ENCODE results near the gene GAD1. TPM values are rescaled to one million over a fixed set of nuclear protein-coding genes. Genes with fewer than 3 reads are reported as not detected.

The GAD1 gene
- total and polyA plus RNA-seq, 2 of the 8 experiments (the other 6 are each of a cell fraction or from before 2014, with no cell fraction given) = 0.65 to 1.0 TPM

GRCh38 chr2:170819680-170820664 is 3.3 kb downstream of the GAD1 start:
- Histone ChIP-seq H4K91ac (replicated peaks; ENCODE audit: insufficient read length, low read length) (no peak overlapping the region), H3K23me2 (ENCODE audit: low read depth, low read length) (peaks cover 39% of the 10 kb centered on the region), H3K4ac (replicated peaks; ENCODE audit: insufficient read length, low read depth, low read length) (no peak overlapping the region), H4K20me1 (replicated peaks in 1 of 2; ENCODE audit: control insufficient read depth in 1 of 2, insufficient read depth in 2 of 2, low read length in 2 of 2) (peaks cover 0 to 5% of the 10 kb centered on the region in 2 experiments), H3K27ac (ENCODE audit: low read depth, low read length) (no peak overlapping the region), H3K36me3 (ENCODE audit: control insufficient read depth in 2 of 4, insufficient read depth in 4 of 4, low read length in 3 of 4) (no peaks in the 10 kb centered on the region; a peak in 1 of 8 replicates), H3K79me1 (ENCODE audit: low read depth, low read length) (no peaks in the 10 kb centered on the region), H2AFZ (ENCODE audit: low read length) (no peak overlapping the region), H2AK5ac (ENCODE audit: low read depth, low read length) (no peak overlapping the region), H3K4me3 (ENCODE audit: extremely low read depth in 1 of 4, insufficient read depth in 2 of 4, low read depth in 3 of 4, low read length in 4 of 4) (peak overlapping the region in 2 of 4 experiments; percentile 3 to 64; a peak in 5 of 8 replicates), H3K23ac (ENCODE audit: insufficient read length) (no peak overlapping the region), H4K5ac (ENCODE audit: insufficient read length, low read depth, low read length) (no peak overlapping the region), H3K4me1 (replicated peaks in 1 of 4; ENCODE audit: control insufficient read depth in 3 of 4, insufficient read depth in 4 of 4, low read length in 3 of 4) (peaks cover 8 to 67% (median 36%) of the 10 kb centered on the region in 4 experiments), H3K14ac (ENCODE audit: insufficient read length) (no peak overlapping the region), H2BK15ac (ENCODE audit: low read length) (no peak overlapping the region), H3K27me3 (replicated peaks in 1 of 4; ENCODE audit: control insufficient read depth in 3 of 4, extremely low read depth in 1 of 4, insufficient read depth in 3 of 4, low read length in 3 of 4) (peaks cover 80 to 100% (median 95%) of the 10 kb centered on the region in 4 experiments), H3K9ac (replicated peaks in 1 of 4; ENCODE audit: extremely low read depth in 1 of 4, low read depth in 3 of 4, low read length in 3 of 4) (no peak overlapping the region), H2BK20ac (ENCODE audit: low read length) (peak overlapping the region; percentile 53; the same call in 1 of the 2 replicates), H3K9me3 (ENCODE audit: insufficient read depth in 2 of 2, low read depth in 1 of 2, low read length in 1 of 2) (no peaks in the 10 kb centered on the region), H3K18ac (ENCODE audit: extremely low read depth, low read length) (no peak overlapping the region; the same call in 1 of the 2 replicates), H3K4me2 (ENCODE audit: insufficient read depth in 1 of 2, low read depth in 2 of 2, low read length in 2 of 2) (peak overlapping the region; percentile 76 to 99), H3K79me2 (ENCODE audit: control insufficient read depth in 1 of 2, insufficient read depth in 2 of 2, low read length in 2 of 2) (no peaks in the 10 kb centered on the region), H2BK120ac (replicated peaks; ENCODE audit: low read depth, low read length) (no peak overlapping the region), H2BK12ac (ENCODE audit: low read depth, low read length) (peak overlapping the region; percentile 68; the same call in 1 of the 2 replicates), H2BK5ac (ENCODE audit: low read depth, low read length) (no peak overlapping the region), H4K8ac (ENCODE audit: extremely low read depth, insufficient read depth, low read length) (no peak overlapping the region; the same call in 1 of the 2 replicates), H3K56ac (replicated peaks; ENCODE audit: insufficient read length, low read depth, low read length) (no peak overlapping the region)
- 2% methylated on average over 35 of the region's 45 CpGs; no CpG with 5 or more reads in 1 of the 2 experiments for WGBS, 2 experiments (ENCODE audit: extremely low coverage in 1 of 2, insufficient coverage in 1 of 2, insufficient read length in 1 of 2, insufficient replicate concordance in 2 of 2, low coverage in 1 of 2, low lambda C conversion rate in 2 of 2, missing lambda C conversion rate in 1 of 2)
- DNase-seq (ENCODE audit: low read depth in 1 of 2, low spot score in 2 of 2) = peak in 1 of 2 experiments; percentile 79
- ChIA-PET CTCF (ENCODE audit: partially characterized antibody) (interaction anchor here (0.5 to 1.3 kb wide), 6 partner anchors 53 to 1455 kb away, joined by 3 to 7 read pairs (median 3); no protein-coding TSS in a partner anchor), POLR2A (ENCODE audit: partially characterized antibody) (interaction anchor here (1.9 kb wide), 1 partner anchor 25 kb away, joined by 5 read pairs; no protein-coding TSS in a partner anchor)
- no peak for FAIRE-seq
- TF ChIP-seq RNF2 (IDR thresholded peaks at IDR 0.05; ENCODE audit: borderline replicate concordance, low read depth, low read length, missing control alignments, poor library complexity, severe bottlenecking) (peak; percentile 71), RAD21 (IDR thresholded peaks at IDR 0.05 in 1 of 2, conservative IDR thresholded peaks at IDR 0.05 in 1 of 2; ENCODE audit: low read depth in 2 of 2, low read length in 2 of 2) (no peak), EZH2 (IDR thresholded peaks at IDR 0.05; ENCODE audit: low read depth, low read length, severe bottlenecking) (peak; percentile 84), YY1 (IDR thresholded peaks at IDR 0.05; ENCODE audit: low read depth, low read length) (no peak), KDM4A (IDR thresholded peaks at IDR 0.05; ENCODE audit: low read depth, low read length, severe bottlenecking) (peak; percentile 67), USF2 (IDR thresholded peaks at IDR 0.05; ENCODE audit: low read length) (peak; percentile 49), CREB1 (IDR thresholded peaks at IDR 0.05) (peak; percentile 68), MAX (IDR thresholded peaks at IDR 0.05) (peak; percentile 99)
